GM10248 (cell line): ENCODE measurements around the gene FAT1.

Experiments
- CTCF ChIA-PET: fragments of 300-600 bp; sonication (Branson Sonifier 250); formaldehyde crosslinking; extraction: SDS; loops from one replicate; lab custom pipeline; 2021; ENCODE audit warnings: antibody characterized with exemption; lab: Yijun Ruan, JAX
- POLR2A ChIA-PET: fragments of 350-650 bp; sonication (Branson Sonifier 250); formaldehyde crosslinking; extraction: SDS; loops from one replicate; lab custom pipeline; 2020; ENCODE audit warnings: antibody characterized with exemption; lab: Yijun Ruan, JAX
- DNase-seq: peaks from one replicate; pipeline ENCODE4 v3.0.0; 2012; ENCODE audit errors: extremely low spot score
- TF ChIP-seq, protein P1 (sequence below): IDR thresholded peaks from 2 replicates; pipeline ENCODE4 v1.5.1; 2012; ENCODE audit warnings: mild to moderate bottlenecking, low read depth; ENCODE audit errors: extremely low read depth, missing control alignments, control extremely low read depth

The FAT1 gene

DNA sequence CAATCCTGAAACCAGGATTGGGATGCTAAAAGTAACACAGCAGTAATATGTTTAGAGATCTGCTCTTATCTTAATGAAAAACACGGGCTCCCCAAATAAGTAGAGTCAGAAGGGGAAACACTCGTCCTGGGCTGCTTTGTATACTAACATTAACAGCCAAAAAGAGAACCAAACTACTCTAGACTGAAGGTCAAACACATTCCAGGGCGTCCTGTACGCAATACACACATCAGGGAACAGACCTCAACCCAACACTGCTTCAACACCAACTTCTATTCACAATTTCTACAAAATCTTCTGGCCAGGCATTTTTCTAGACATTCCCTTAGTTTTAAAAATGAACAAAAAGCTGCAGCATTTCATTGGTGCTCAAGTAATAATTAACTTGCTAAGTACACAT, 21.4 kb downstream of the FAT1 start:
- TF ChIP-seq, protein P1, sequence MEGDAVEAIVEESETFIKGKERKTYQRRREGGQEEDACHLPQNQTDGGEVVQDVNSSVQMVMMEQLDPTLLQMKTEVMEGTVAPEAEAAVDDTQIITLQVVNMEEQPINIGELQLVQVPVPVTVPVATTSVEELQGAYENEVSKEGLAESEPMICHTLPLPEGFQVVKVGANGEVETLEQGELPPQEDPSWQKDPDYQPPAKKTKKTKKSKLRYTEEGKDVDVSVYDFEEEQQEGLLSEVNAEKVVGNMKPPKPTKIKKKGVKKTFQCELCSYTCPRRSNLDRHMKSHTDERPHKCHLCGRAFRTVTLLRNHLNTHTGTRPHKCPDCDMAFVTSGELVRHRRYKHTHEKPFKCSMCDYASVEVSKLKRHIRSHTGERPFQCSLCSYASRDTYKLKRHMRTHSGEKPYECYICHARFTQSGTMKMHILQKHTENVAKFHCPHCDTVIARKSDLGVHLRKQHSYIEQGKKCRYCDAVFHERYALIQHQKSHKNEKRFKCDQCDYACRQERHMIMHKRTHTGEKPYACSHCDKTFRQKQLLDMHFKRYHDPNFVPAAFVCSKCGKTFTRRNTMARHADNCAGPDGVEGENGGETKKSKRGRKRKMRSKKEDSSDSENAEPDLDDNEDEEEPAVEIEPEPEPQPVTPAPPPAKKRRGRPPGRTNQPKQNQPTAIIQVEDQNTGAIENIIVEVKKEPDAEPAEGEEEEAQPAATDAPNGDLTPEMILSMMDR: no peak
- ChIA-PET CTCF (interaction anchor here (1.4 kb wide), 1 partner anchor 9 kb away, joined by 4 read pairs; no protein-coding TSS in a partner anchor), POLR2A (no interaction called here)
- no peak for DNase-seq

DNA sequence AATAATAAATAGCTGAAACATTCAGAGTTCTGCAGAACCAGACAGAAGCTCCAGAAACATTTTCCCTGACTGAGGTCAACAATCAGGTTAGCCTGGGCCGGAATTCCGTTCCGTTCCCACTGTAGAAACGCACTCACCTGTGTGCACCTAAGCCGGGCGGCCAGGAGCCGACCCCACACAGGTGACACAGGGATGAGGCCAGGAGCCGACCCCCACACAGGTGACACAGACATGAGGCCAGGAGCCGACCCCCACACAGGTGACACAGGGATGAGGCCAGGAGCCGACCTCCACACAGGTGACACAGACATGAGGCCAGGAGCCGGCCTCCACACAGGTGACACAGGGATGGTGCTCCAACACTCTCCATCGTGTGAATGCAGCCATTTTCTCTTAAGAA, 21.9 kb downstream of the FAT1 start:
- ChIA-PET CTCF (interaction anchor here (1.4 kb wide), 1 partner anchor 10 kb away, joined by 4 read pairs; no protein-coding TSS in a partner anchor), POLR2A (no interaction called here)
- TF ChIP-seq, protein P1: no peak
- no peak for DNase-seq

GRCh38 chr4:186701273-186701672, 22.4 kb downstream of the FAT1 start:
- CTCF ChIA-PET: interaction anchor here (1.4 kb wide), 1 partner anchor 10 kb away, joined by 4 read pairs; no protein-coding TSS in a partner anchor
- POLR2A ChIA-PET: no interaction called here
- no peak for DNase-seq
- TF ChIP-seq, protein P1: no peak

DNA sequence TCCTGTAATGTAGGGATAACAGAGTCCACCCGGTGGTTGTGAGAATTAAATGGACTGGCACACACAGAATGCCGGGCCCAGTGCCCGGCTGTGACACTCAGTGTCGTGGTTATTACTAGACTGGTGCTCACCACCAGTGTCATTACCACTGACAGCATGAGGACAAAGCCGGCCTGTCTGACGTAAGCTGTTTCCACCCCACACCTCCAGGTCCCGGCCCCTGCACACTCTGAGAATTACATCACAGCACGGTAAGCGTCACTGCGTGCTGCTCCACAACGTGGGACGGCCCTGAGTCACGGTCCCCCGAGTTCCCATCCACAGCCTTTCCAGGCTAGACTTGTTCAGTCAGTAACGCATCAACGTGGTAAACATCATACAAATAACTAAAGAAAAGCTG, 22.9 kb downstream of the FAT1 start:
- ChIA-PET CTCF (interaction anchor here (1.1 kb wide), 1 partner anchor 13 kb away, joined by 3 read pairs; no protein-coding TSS in a partner anchor), POLR2A (no interaction called here)
- no peak for DNase-seq
- TF ChIP-seq, protein P1: no peak

GRCh38 chr4:186699881-186700397, 23.7 kb downstream of the FAT1 start:
- CTCF ChIA-PET: interaction anchor here (1.1 kb wide), 1 partner anchor 12 kb away, joined by 3 read pairs; no protein-coding TSS in a partner anchor
- no peak for DNase-seq
- POLR2A ChIA-PET: no interaction called here
- TF ChIP-seq, protein P1: no peak

DNA sequence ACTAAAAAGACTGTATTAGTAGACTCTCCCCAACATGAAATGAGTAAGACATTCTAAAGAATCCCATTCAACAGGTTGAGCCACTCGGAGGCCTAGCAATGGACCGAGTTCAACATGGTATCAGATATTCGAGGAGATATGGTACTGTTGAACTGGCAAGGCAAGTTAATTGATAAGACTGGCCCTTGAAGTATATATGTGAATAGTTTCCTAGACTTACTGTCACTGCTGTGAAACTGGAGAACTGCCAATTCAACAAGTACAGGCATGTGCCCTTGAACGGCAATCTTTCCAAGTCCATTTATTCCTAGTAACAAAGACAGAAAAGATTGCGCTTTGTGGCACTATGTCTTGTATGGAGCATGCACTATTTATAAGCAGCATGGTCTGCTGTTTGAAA, 24.4 kb downstream of the FAT1 start:
- TF ChIP-seq, protein P1: no peak
- ChIA-PET POLR2A (no interaction called here), CTCF (no interaction called here)
- no peak for DNase-seq
